ENCODE results near the gene LRRC4B. TPM values are rescaled to one million over a fixed set of nuclear protein-coding genes. Genes with fewer than 3 reads are reported as not detected.

The LRRC4B gene
- total and polyA plus RNA-seq, 2 donors, result 0.52 to 0.57 TPM

DNA sequence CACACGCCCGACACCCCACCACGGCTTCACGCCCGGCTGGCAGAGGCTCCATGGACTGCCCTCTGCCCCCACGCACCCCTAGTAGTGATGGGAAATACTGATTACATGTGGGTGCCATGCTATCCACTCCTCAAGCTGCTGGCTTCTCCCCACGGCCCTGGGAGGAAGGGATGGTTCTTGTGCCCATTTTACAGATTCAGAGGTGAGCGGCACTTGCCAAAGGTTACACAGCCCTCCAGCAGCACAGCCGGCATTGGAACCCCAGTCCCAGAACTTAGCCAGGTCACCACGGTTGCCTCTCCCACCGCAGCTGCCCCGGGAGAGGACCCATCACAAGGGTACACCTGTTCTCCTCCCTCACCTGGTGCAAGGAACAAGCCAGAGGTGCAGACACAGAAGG, 13.2 kb downstream of the LRRC4B start:
- H3K27me3 ChIP-seq (ENCODE audit: control insufficient read depth in 2 of 2, insufficient read depth in 1 of 2, low read length in 1 of 2), result peaks cover 26 to 81% of the 10 kb centered on the region in 2 donors
- no peak for DNase-seq (ENCODE audit: low read depth in 6 of 9, low spot score in 9 of 9)
- WGBS, result 76% methylated on average over 12 of the region's 12 CpGs
- H3K9me3 ChIP-seq (ENCODE audit: control insufficient read depth in 2 of 2, insufficient read depth in 1 of 2, low read length in 1 of 2), result no peaks in the 10 kb centered on the region
- peaks cover 3 to 4% of the 10 kb centered on the region in 2 donors for H3K4me1 ChIP-seq (ENCODE audit: control insufficient read depth in 2 of 2, insufficient read depth in 2 of 2, low read length in 2 of 2)
- H3K36me3 ChIP-seq (ENCODE audit: control insufficient read depth in 2 of 2, insufficient read depth in 2 of 2, low read length in 1 of 2), result no peaks in the 10 kb centered on the region
- no peak overlapping the region for H3K4me3 ChIP-seq (ENCODE audit: low read length in 2 of 2)
- no peak overlapping the region for H3K27ac ChIP-seq (ENCODE audit: low read depth in 1 of 2, low read length in 1 of 2)

DNA sequence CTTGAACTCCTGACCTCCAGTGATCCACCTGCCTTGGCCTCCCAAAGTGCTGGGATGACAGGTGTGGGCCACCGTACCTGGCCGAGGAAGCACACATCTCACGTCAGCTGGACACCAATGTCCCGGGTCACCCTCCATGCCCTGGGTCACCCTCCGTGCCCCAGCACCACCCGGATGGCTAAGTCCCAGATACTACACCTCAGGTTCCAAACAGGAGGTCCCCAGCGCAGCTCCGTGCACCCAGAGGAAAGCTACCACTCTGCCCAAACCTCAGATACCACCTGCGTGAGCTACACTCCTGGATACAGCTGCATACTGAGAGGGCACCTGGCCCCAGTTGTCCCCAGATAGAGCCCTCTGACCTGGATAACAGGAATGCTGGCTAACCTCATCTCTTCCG, 14.0 kb downstream of the LRRC4B start:
- no peaks in the 10 kb centered on the region for H3K9me3 ChIP-seq (ENCODE audit: control insufficient read depth in 2 of 2, insufficient read depth in 1 of 2, low read length in 1 of 2)
- WGBS, result 88% methylated on average over 10 of the region's 10 CpGs
- H3K27ac ChIP-seq (ENCODE audit: low read depth in 1 of 2, low read length in 1 of 2), result no peak overlapping the region
- H3K36me3 ChIP-seq (ENCODE audit: control insufficient read depth in 2 of 2, insufficient read depth in 2 of 2, low read length in 1 of 2), result no peaks in the 10 kb centered on the region
- no peak overlapping the region for H3K4me3 ChIP-seq (ENCODE audit: low read length in 2 of 2)
- no peak for DNase-seq (ENCODE audit: low read depth in 6 of 9, low spot score in 9 of 9)
- peaks cover 30 to 90% of the 10 kb centered on the region in 2 donors for H3K27me3 ChIP-seq (ENCODE audit: control insufficient read depth in 2 of 2, insufficient read depth in 1 of 2, low read length in 1 of 2)
- H3K4me1 ChIP-seq (ENCODE audit: control insufficient read depth in 2 of 2, insufficient read depth in 2 of 2, low read length in 2 of 2), result peaks cover 3 to 4% of the 10 kb centered on the region in 2 donors

DNA sequence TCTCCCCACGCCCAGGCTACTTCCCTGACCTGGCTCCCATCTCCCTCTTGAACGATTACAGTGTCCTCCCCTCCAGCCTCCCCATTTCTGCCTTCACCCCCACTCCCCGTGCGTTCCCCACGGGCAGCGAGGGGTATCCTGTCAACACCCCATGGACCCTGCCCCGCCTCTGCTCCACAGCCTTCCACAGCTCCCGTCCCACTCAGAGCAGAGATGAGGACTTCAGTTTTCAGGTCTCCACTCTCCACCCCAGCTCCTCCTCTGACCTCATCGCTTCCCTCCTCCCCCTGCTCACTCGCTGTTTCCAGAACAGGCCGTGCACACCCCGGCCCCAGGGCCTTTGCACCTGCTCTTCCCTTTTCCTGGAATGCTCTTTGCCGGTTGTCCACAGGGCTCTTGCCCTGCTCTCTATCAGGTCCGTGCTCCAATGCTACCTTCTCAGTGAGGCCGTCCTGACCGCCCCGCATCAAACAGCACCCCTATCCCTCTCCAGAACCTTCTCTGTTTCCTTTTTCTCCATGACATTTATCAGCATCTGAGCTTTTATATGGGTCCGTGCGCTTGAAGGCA, 15.0 kb downstream of the LRRC4B start:
- 82% methylated on average over 19 of the region's 19 CpGs for WGBS
- peaks cover 30 to 83% of the 10 kb centered on the region in 2 donors for H3K27me3 ChIP-seq (ENCODE audit: control insufficient read depth in 2 of 2, insufficient read depth in 1 of 2, low read length in 1 of 2)
- no peak for DNase-seq (ENCODE audit: low read depth in 6 of 9, low spot score in 9 of 9)
- no peak overlapping the region for H3K4me3 ChIP-seq (ENCODE audit: low read length in 2 of 2)
- H3K27ac ChIP-seq (ENCODE audit: low read depth in 1 of 2, low read length in 1 of 2), result no peak overlapping the region
- H3K36me3 ChIP-seq (ENCODE audit: control insufficient read depth in 2 of 2, insufficient read depth in 2 of 2, low read length in 1 of 2), result no peaks in the 10 kb centered on the region
- no peaks in the 10 kb centered on the region for H3K9me3 ChIP-seq (ENCODE audit: control insufficient read depth in 2 of 2, insufficient read depth in 1 of 2, low read length in 1 of 2)
- peaks cover 3 to 4% of the 10 kb centered on the region in 2 donors for H3K4me1 ChIP-seq (ENCODE audit: control insufficient read depth in 2 of 2, insufficient read depth in 2 of 2, low read length in 2 of 2)

DNA sequence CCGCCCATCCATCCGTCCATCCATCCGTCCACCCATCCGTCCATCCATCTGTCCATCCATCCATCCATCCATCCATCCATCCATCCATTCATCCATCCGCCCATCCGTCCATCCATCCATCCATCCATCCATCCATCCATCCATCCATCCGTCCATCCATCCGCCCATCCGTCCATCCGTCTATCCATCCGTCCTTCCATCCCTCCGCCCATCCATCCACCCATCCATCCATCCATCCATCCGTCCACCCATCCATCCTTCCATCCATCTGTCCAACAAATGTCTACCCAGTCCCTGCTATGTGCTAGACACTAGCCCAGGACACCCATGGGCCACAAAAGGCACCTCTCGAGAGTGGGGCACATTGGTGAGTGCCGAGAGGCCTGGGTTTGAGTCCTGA, 15.7 kb downstream of the LRRC4B start:
- Histone ChIP-seq H3K4me1 (ENCODE audit: control insufficient read depth in 2 of 2, insufficient read depth in 2 of 2, low read length in 2 of 2) (peaks cover 3 to 4% of the 10 kb centered on the region in 2 donors), H3K36me3 (ENCODE audit: control insufficient read depth in 2 of 2, insufficient read depth in 2 of 2, low read length in 1 of 2) (no peaks in the 10 kb centered on the region), H3K27ac (ENCODE audit: low read depth in 1 of 2, low read length in 1 of 2) (no peak overlapping the region), H3K27me3 (ENCODE audit: control insufficient read depth in 2 of 2, insufficient read depth in 1 of 2, low read length in 1 of 2) (peaks cover 30 to 79% of the 10 kb centered on the region in 2 donors), H3K9me3 (ENCODE audit: control insufficient read depth in 2 of 2, insufficient read depth in 1 of 2, low read length in 1 of 2) (no peaks in the 10 kb centered on the region), H3K4me3 (ENCODE audit: low read length in 2 of 2) (no peak overlapping the region)
- DNase-seq (ENCODE audit: low read depth in 6 of 9, low spot score in 9 of 9), result no peak
- 80% methylated on average over 15 of the region's 15 CpGs for WGBS

DNA sequence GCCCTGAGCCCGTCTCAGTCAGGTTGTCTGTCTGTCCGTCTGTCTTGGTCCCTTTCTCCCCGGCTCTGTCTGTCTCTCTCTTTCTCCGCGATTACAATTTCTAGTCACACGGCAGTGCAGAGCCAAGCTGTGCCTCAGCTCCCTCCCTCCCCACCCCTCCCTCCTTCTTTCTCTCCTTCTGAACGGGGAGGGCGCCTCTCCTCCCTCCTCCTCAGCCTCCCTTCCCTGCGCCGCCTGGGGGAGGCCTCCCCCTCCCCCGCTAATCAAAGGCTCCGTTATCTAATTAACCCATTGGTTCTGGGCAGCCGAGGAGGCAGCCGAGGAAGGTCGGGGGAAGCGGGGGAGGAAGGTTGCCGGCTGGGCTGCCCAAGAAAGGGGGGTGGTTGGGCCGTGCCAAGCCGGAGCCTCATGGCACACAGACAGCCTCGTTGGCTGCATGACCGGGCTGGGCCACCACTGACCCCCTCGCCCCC, 16.5 kb downstream of the LRRC4B start:
- Histone ChIP-seq H3K4me3 (ENCODE audit: low read length in 2 of 2) (no peak overlapping the region), H3K9me3 (ENCODE audit: control insufficient read depth in 2 of 2, insufficient read depth in 1 of 2, low read length in 1 of 2) (no peaks in the 10 kb centered on the region), H3K36me3 (ENCODE audit: control insufficient read depth in 2 of 2, insufficient read depth in 2 of 2, low read length in 1 of 2) (no peaks in the 10 kb centered on the region), H3K4me1 (ENCODE audit: control insufficient read depth in 2 of 2, insufficient read depth in 2 of 2, low read length in 2 of 2) (peaks cover 3 to 4% of the 10 kb centered on the region in 2 donors), H3K27ac (ENCODE audit: low read depth in 1 of 2, low read length in 1 of 2) (no peak overlapping the region), H3K27me3 (ENCODE audit: control insufficient read depth in 2 of 2, insufficient read depth in 1 of 2, low read length in 1 of 2) (peaks cover 23 to 73% of the 10 kb centered on the region in 2 donors)
- WGBS, result 5% methylated on average over 22 of the region's 22 CpGs
- no peak for DNase-seq (ENCODE audit: low read depth in 6 of 9, low spot score in 9 of 9)

DNA sequence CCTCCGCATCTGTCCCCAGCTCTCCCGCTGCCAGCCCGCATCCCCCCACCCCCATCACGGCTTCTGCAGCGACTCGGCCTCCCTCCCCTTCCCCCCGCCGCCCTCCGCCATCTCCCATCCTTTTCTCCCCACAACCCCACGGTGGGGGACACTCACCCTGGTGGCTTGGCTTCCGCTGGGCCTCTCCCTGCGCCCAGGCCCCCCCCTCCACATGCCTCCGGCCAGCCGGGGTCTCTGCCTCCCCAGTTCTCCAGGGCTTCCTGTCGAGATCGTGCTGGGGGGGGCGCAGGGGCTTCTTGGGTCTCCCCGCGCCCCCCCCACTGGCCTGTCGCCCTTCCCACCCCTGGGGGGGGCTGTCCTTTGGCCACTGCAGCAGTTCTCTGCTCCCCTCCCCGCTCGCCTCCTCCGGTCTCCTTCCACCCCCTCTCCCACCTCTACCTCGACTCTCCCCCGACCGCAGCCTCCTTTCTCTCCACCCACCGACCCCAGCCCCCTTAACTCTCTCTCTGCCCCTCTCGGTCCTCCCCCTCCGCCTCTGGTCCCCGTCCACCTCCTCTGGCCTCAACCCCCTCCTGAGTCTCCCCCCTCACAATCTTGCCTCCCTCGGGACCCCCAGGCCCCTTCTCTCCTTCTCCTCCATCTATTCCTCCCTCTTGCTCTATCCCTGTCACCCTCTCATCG, 17.1 kb downstream of the LRRC4B start:
- no peak overlapping the region for H3K4me3 ChIP-seq (ENCODE audit: low read length in 2 of 2)
- no peak overlapping the region for H3K27ac ChIP-seq (ENCODE audit: low read depth in 1 of 2, low read length in 1 of 2)

DNA sequence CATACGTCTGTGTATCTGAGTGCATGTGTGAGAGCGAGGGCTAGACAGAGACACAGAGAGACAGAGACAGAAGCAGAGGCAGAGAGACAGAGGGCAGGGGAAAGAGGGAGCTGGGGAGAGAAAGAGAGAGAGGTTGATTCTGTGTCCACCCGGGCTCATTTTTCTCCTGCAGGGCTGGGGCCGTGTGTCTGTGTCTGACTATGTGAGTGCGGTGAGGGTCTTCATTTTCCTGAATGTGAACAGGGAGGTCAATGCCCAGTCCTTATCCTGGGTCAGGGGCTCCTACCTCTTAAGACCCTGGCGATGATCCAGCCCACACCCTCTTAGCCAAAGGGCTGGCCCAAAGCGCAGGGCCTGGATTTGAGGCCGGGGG, 17.7 kb downstream of the LRRC4B start:
- 46% methylated on average over 8 of the region's 8 CpGs for WGBS
- Histone ChIP-seq H3K27ac (ENCODE audit: low read depth in 1 of 2, low read length in 1 of 2) (no peak overlapping the region), H3K4me3 (ENCODE audit: low read length in 2 of 2) (no peak overlapping the region), H3K9me3 (ENCODE audit: control insufficient read depth in 2 of 2, insufficient read depth in 1 of 2, low read length in 1 of 2) (no peaks in the 10 kb centered on the region), H3K27me3 (ENCODE audit: control insufficient read depth in 2 of 2, insufficient read depth in 1 of 2, low read length in 1 of 2) (peaks cover 14 to 62% of the 10 kb centered on the region in 2 donors), H3K36me3 (ENCODE audit: control insufficient read depth in 2 of 2, insufficient read depth in 2 of 2, low read length in 1 of 2) (no peaks in the 10 kb centered on the region), H3K4me1 (ENCODE audit: control insufficient read depth in 2 of 2, insufficient read depth in 2 of 2, low read length in 2 of 2) (no peaks in the 10 kb centered on the region)
- DNase-seq (ENCODE audit: low read depth in 6 of 9, low spot score in 9 of 9), result no peak

More for the DNA sequence above, 17.1 kb downstream of the LRRC4B start:
- DNase-seq (ENCODE audit: low read depth in 6 of 9, low spot score in 9 of 9), result no peak
- H3K9me3 ChIP-seq (ENCODE audit: control insufficient read depth in 2 of 2, insufficient read depth in 1 of 2, low read length in 1 of 2), result no peaks in the 10 kb centered on the region
- H3K27me3 ChIP-seq (ENCODE audit: control insufficient read depth in 2 of 2, insufficient read depth in 1 of 2, low read length in 1 of 2), result peaks cover 18 to 68% of the 10 kb centered on the region in 2 donors
- no peaks in the 10 kb centered on the region for H3K36me3 ChIP-seq (ENCODE audit: control insufficient read depth in 2 of 2, insufficient read depth in 2 of 2, low read length in 1 of 2)
- no peaks in the 10 kb centered on the region for H3K4me1 ChIP-seq (ENCODE audit: control insufficient read depth in 2 of 2, insufficient read depth in 2 of 2, low read length in 2 of 2)
- WGBS, result 7% methylated on average over 32 of the region's 32 CpGs

DNA sequence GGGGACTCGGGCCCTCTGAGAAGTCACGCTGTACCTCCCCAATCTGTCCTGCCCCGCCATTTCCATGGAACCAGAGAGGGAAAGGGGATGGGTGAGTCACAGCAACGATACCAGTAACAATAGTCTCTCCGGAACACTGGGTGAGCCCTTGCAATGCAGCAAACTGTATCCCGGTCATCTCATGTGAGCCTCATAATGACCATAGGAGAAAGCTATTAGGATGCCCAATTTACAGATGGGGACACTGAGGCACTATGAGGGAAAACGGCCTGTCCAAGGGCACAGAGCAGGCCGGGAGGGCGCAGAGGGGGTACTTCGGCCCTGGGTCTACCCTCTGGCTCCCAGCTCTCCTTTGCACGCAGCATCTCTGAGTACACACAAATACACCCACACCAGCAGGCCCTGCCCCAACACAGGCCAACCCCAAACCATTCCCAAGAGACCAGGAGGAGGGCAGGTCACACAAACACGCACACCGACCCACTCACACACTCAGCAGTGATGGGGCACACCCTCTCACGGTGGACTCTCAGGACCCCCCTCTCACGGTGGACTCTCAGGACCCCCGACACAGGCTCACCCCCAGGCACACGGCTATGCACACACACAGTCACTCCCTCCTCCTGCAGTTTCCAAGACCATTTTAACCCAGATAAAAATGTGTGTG, 18.2 kb downstream of the LRRC4B start:
- no peak for DNase-seq (ENCODE audit: low read depth in 6 of 9, low spot score in 9 of 9)
- H3K27ac ChIP-seq (ENCODE audit: low read depth in 1 of 2, low read length in 1 of 2), result no peak overlapping the region
- H3K36me3 ChIP-seq (ENCODE audit: control insufficient read depth in 2 of 2, insufficient read depth in 2 of 2, low read length in 1 of 2), result no peaks in the 10 kb centered on the region
- peaks cover 11 to 56% of the 10 kb centered on the region in 2 donors for H3K27me3 ChIP-seq (ENCODE audit: control insufficient read depth in 2 of 2, insufficient read depth in 1 of 2, low read length in 1 of 2)
- H3K4me3 ChIP-seq (ENCODE audit: low read length in 2 of 2), result no peak overlapping the region
- H3K4me1 ChIP-seq (ENCODE audit: control insufficient read depth in 2 of 2, insufficient read depth in 2 of 2, low read length in 2 of 2), result no peaks in the 10 kb centered on the region
- 84% methylated on average over 17 of the region's 17 CpGs for WGBS
- no peaks in the 10 kb centered on the region for H3K9me3 ChIP-seq (ENCODE audit: control insufficient read depth in 2 of 2, insufficient read depth in 1 of 2, low read length in 1 of 2)
